Measurements from ENCODE around the gene SND1. TPM values are rescaled to one million over a fixed set of nuclear protein-coding genes. Genes with fewer than 3 reads are reported as not detected.

The SND1 gene
- total and polyA plus RNA-seq, 2 donors (not counting 1 experiment from before 2014, with no cell fraction given): 44.4 to 165 TPM

- Mint-ChIP-seq H3K27ac (no peak overlapping the region), H3K9me3 (ENCODE audit: insufficient read depth) (peaks cover 12% of the 10 kb centered on the region), H3K4me3 (no peak overlapping the region), H3K4me1 (peaks cover 37% of the 10 kb centered on the region), H3K27me3 (no peaks in the 10 kb centered on the region)
- Histone ChIP-seq H3K4me3 (ENCODE audit: control extremely low read depth in 1 of 5, extremely low read depth in 1 of 5, insufficient read depth in 1 of 5, low read depth in 2 of 5, low read length in 4 of 5) (no peak overlapping the region), H3K4me1 (ENCODE audit: control insufficient read depth in 2 of 2, insufficient read depth in 2 of 2, low read length in 2 of 2) (peaks cover 26 to 27% of the 10 kb centered on the region in 2 donors), H3K36me3 (replicated peaks in 1 of 2; ENCODE audit: control extremely low read depth in 1 of 2, control insufficient read depth in 1 of 2, extremely low read depth in 1 of 2, insufficient read depth in 2 of 2, low read length in 1 of 2) (peaks cover 2 to 8% of the 10 kb centered on the region in 2 experiments), H3K79me2 (ENCODE audit: control insufficient read depth, insufficient read depth, low read length) (peaks cover 74% of the 10 kb centered on the region), H3K27ac (ENCODE audit: low read length in 2 of 2) (no peak overlapping the region), H3K4me2 (replicated peaks; ENCODE audit: low read depth, low read length, poor library complexity, severe bottlenecking) (no peak overlapping the region), H3K9me3 (ENCODE audit: control extremely low read depth in 1 of 3, control insufficient read depth in 2 of 3, insufficient read depth in 1 of 3, low read length in 2 of 3) (peaks cover 2 to 21% (median 11%) of the 10 kb centered on the region in 3 donors), H4K20me1 (ENCODE audit: control insufficient read depth, insufficient read depth, low read length, poor library complexity, severe bottlenecking) (peaks cover 20% of the 10 kb centered on the region), H3K9ac (ENCODE audit: low read length) (no peak overlapping the region), H2AFZ (ENCODE audit: insufficient read depth, low read depth, low read length, poor library complexity, severe bottlenecking) (no peak overlapping the region), H3K27me3 (replicated peaks in 1 of 4; ENCODE audit: control extremely low read depth in 1 of 4, control insufficient read depth in 3 of 4, insufficient read depth in 4 of 4, low read length in 3 of 4) (no peaks in the 10 kb centered on the region)
- ATAC-seq (ENCODE audit: low read depth) (no peak), DNase-seq (no peak)
- WGBS (ENCODE audit: insufficient coverage): no CpG with 5 or more reads among the region's 3 CpGs
- TF ChIP-seq CTCF (IDR thresholded peaks at IDR 0.05): no peak
- no peak for TF ChIP-seq EZH2 (IDR thresholded peaks at IDR 0.05; ENCODE audit: borderline replicate concordance, insufficient read depth, low read depth, low read length, poor library complexity, severe bottlenecking)
- intact Hi-C loops (cut with micrococcal nuclease): no loop called here
- POLR2A ChIA-PET: no interaction called here
- CTCF ChIA-PET: no interaction called here
Measured at GRCh38 chr7:127680983-127681382, 29.0 kb downstream of the SND1 start.

- Mint-ChIP-seq H3K9me3 (ENCODE audit: insufficient read depth) (peaks cover 12% of the 10 kb centered on the region), H3K27ac (no peak overlapping the region), H3K4me1 (peaks cover 44% of the 10 kb centered on the region), H3K27me3 (no peaks in the 10 kb centered on the region), H3K4me3 (no peak overlapping the region)
- no peak overlapping the region for H3K4me3 ChIP-seq (ENCODE audit: control extremely low read depth in 1 of 5, extremely low read depth in 1 of 5, insufficient read depth in 1 of 5, low read depth in 2 of 5, low read length in 4 of 5)
- H3K4me1 ChIP-seq (ENCODE audit: control insufficient read depth in 2 of 2, insufficient read depth in 2 of 2, low read length in 2 of 2): peaks cover 26 to 28% of the 10 kb centered on the region in 2 donors
- ATAC-seq (ENCODE audit: low read depth): no peak
- H3K27ac ChIP-seq (ENCODE audit: low read length in 2 of 2): no peak overlapping the region
- no peak for TF ChIP-seq EZH2 (IDR thresholded peaks at IDR 0.05; ENCODE audit: borderline replicate concordance, insufficient read depth, low read depth, low read length, poor library complexity, severe bottlenecking)
- no peak for TF ChIP-seq CTCF (IDR thresholded peaks at IDR 0.05)
- no peak for DNase-seq
- peaks cover 21% of the 10 kb centered on the region for H4K20me1 ChIP-seq (ENCODE audit: control insufficient read depth, insufficient read depth, low read length, poor library complexity, severe bottlenecking)
- H3K36me3 ChIP-seq (replicated peaks in 1 of 2; ENCODE audit: control extremely low read depth in 1 of 2, control insufficient read depth in 1 of 2, extremely low read depth in 1 of 2, insufficient read depth in 2 of 2, low read length in 1 of 2): peaks cover 2 to 16% of the 10 kb centered on the region in 2 experiments
- POLR2A ChIA-PET: no interaction called here
- peaks cover 64% of the 10 kb centered on the region for H3K79me2 ChIP-seq (ENCODE audit: control insufficient read depth, insufficient read depth, low read length)
- no peak overlapping the region for H2AFZ ChIP-seq (ENCODE audit: insufficient read depth, low read depth, low read length, poor library complexity, severe bottlenecking)
- WGBS (ENCODE audit: insufficient coverage): 80% methylated on average over 1 of the region's 2 CpGs
- H3K9me3 ChIP-seq (ENCODE audit: control extremely low read depth in 1 of 3, control insufficient read depth in 2 of 3, insufficient read depth in 1 of 3, low read length in 2 of 3): peaks cover 2 to 22% (median 11%) of the 10 kb centered on the region in 3 donors
- CTCF ChIA-PET: no interaction called here
- H3K4me2 ChIP-seq (replicated peaks; ENCODE audit: low read depth, low read length, poor library complexity, severe bottlenecking): no peak overlapping the region
- H3K27me3 ChIP-seq (replicated peaks in 1 of 4; ENCODE audit: control extremely low read depth in 1 of 4, control insufficient read depth in 3 of 4, insufficient read depth in 4 of 4, low read length in 3 of 4): no peaks in the 10 kb centered on the region
- H3K9ac ChIP-seq (ENCODE audit: low read length): no peak overlapping the region
- intact Hi-C loops (cut with micrococcal nuclease): no loop called here
Measured at GRCh38 chr7:127682140-127682539, 30.1 kb downstream of the SND1 start.

Measured in B cell (primary cell).